Fibroblast of lung (primary cell): Measurements from ENCODE around the gene ACY1. TPM values are rescaled to one million over a fixed set of nuclear protein-coding genes. Genes with fewer than 3 reads are reported as not detected.

Source experiments
- DNase-seq, 2 donors: peaks; one replicate each; pipeline versions ENCODE4 v3.0.0 to v3.0.0-alpha.2; 2010; ENCODE audit warnings: low read depth in 2 of 2
- H2AFZ ChIP-seq: 2 replicates; pipeline ENCODE4 v1.5.1; 2012; ENCODE audit warnings: low read length, control low read depth, inconsistent platforms
- H3K27ac ChIP-seq: 2 replicates; pipeline ENCODE4 v1.5.1; 2011; ENCODE audit warnings: low read length, control low read depth; ENCODE audit not compliant: insufficient read depth
- H3K27me3 ChIP-seq: 2 replicates; pipeline ENCODE4 v1.5.1; 2011; ENCODE audit warnings: mild to moderate bottlenecking, low read length; ENCODE audit not compliant: control insufficient read depth, insufficient read depth
- H3K36me3 ChIP-seq: 2 replicates; pipeline ENCODE4 v1.5.1; 2011; ENCODE audit warnings: low read length; ENCODE audit not compliant: control insufficient read depth, insufficient read depth
- H3K4me1 ChIP-seq: 2 replicates; pipeline ENCODE4 v1.5.1; 2011; ENCODE audit warnings: low read length; ENCODE audit not compliant: control insufficient read depth, insufficient read depth; ENCODE audit errors: extremely low read depth
- H3K4me2 ChIP-seq: 2 replicates; pipeline ENCODE4 v1.5.1; 2011; ENCODE audit warnings: low read length, control low read depth; ENCODE audit not compliant: insufficient read depth; ENCODE audit errors: extremely low read depth
- H3K4me3 ChIP-seq, 4 experiments: fragments of 200-600 bp in 1 of 4; sonication (generic) in 1 of 4; replicated peaks in 1 of 4; 2 replicates each; pipeline ENCODE4 v1.5.1; 2011 to 2016; ENCODE audit warnings: low read length in 4 of 4, low read depth in 3 of 4, mild to moderate bottlenecking in 3 of 4, control low read depth in 2 of 4, inconsistent platforms in 1 of 4, mixed read lengths in 1 of 4; ENCODE audit not compliant: insufficient read depth in 1 of 4; ENCODE audit errors: control extremely low read depth in 1 of 4
- H3K79me2 ChIP-seq: 2 replicates; pipeline ENCODE4 v1.5.1; 2012; ENCODE audit warnings: mild to moderate bottlenecking, low read length, inconsistent platforms; ENCODE audit not compliant: control insufficient read depth, insufficient read depth
- H3K9ac ChIP-seq: 2 replicates; pipeline ENCODE4 v1.5.1; 2011; ENCODE audit warnings: mild to moderate bottlenecking, low read length, control low read depth; ENCODE audit not compliant: insufficient read depth
- H3K9me3 ChIP-seq: 2 replicates; pipeline ENCODE4 v1.5.1; 2012; ENCODE audit warnings: low read depth, low read length; ENCODE audit not compliant: control insufficient read depth, insufficient read depth
- H4K20me1 ChIP-seq: 2 replicates; pipeline ENCODE4 v1.5.1; 2011; ENCODE audit warnings: low read length; ENCODE audit not compliant: control insufficient read depth, insufficient read depth; ENCODE audit errors: extremely low read depth
- CTCF ChIP-seq, 2 donors: IDR thresholded peaks in 1 of 2; conservative IDR thresholded peaks in 1 of 2; 1 replicate in 1 of 2; 2 replicates in 1 of 2; pipeline ENCODE4 v1.5.1; 2011 to 2012; ENCODE audit warnings: low read length in 2 of 2, control low read depth in 1 of 2, inconsistent platforms in 1 of 2, low read depth in 1 of 2, mild to moderate bottlenecking in 1 of 2
- EZH2 ChIP-seq: IDR thresholded peaks from 2 replicates; pipeline ENCODE4 v1.5.1; 2012; ENCODE audit warnings: low read length, control low read depth, mild to moderate bottlenecking; ENCODE audit errors: missing control alignments
- polyA plus RNA-seq, 2 donors: library from polyadenylated mRNA; depleted of rRNA in 1 of 2; stranded (reverse) in 1 of 2; unstranded in 1 of 2; fragments of >200 nt; gene quantifications; 2 replicates each; pipeline ENCODE4 v1.2.1, GENCODE V29; 2011 to 2012; ENCODE audit warnings: missing spikeins in 1 of 2
- total RNA-seq: library from RNA; depleted of rRNA; stranded (reverse); fragments of >200 nt; gene quantifications from 2 replicates; pipeline ENCODE4 v1.2.1, GENCODE V29; 2014

Gene ACY1
- total and polyA plus RNA-seq, 2 donors (not counting 1 experiment from before 2014, with no cell fraction given), result 21.4 to 40.3 TPM

DNA sequence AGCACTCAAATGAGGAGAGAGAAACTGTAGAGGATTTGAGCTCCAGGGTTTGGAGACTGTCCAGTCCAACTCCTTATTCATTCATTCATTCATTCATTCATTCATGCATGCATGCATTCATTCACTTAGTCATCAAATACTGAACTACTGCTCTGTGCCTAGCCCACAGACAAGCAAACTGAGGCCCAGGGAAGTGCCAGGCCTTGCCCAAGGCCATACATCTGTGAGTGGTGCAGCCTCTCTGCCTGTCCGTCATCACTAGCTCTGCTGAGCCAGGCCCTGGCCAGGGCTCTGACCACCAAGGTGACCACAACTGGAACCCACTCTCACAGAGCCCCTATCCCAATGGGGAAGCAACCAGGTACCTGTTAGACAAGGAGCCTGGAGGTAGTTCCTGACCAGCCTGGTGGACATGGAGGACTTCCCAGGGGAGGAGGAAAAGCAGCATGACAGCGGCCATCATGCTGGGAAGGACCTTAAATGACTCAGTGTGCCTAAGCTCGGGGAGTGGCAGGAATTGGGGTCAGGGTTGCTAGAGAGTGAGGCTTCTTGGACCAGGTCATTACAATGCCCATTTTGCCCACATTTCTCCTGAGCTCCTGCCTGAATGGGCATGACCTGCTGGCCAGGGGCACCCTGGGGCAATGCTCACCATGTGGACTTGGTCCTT lies 39.9 kb downstream of the ACY1 start:
- Histone ChIP-seq H3K9ac (no peak overlapping the region), H4K20me1 (no peaks in the 10 kb centered on the region), H3K27me3 (no peaks in the 10 kb centered on the region), H3K9me3 (no peaks in the 10 kb centered on the region), H2AFZ (no peak overlapping the region), H3K4me2 (peak overlapping the region; percentile 25), H3K27ac (no peak overlapping the region), H3K36me3 (no peaks in the 10 kb centered on the region), H3K4me1 (peaks cover 13% of the 10 kb centered on the region), H3K4me3 (no peak overlapping the region), H3K79me2 (no peaks in the 10 kb centered on the region)
- no peak for TF ChIP-seq EZH2
- TF ChIP-seq CTCF (conservative IDR thresholded peaks at IDR 0.05 in 1 of 2, IDR thresholded peaks at IDR 0.05 in 1 of 2; ENCODE audit: low read depth in 1 of 2, low read length in 2 of 2), result no peak
- no peak for DNase-seq

GRCh38 chr3:52023860-52024764 lies 40.8 kb downstream of the ACY1 start:
- H3K36me3 ChIP-seq, result no peaks in the 10 kb centered on the region
- H3K27me3 ChIP-seq, result no peaks in the 10 kb centered on the region
- peaks cover 13% of the 10 kb centered on the region for H3K4me1 ChIP-seq
- no peaks in the 10 kb centered on the region for H3K9me3 ChIP-seq
- no peak overlapping the region for H3K4me2 ChIP-seq
- no peak overlapping the region for H3K9ac ChIP-seq
- no peak overlapping the region for H3K4me3 ChIP-seq
- DNase-seq, result no peak
- no peak for TF ChIP-seq EZH2
- TF ChIP-seq CTCF (conservative IDR thresholded peaks at IDR 0.05 in 1 of 2, IDR thresholded peaks at IDR 0.05 in 1 of 2; ENCODE audit: low read depth in 1 of 2, low read length in 2 of 2), result no peak
- no peaks in the 10 kb centered on the region for H4K20me1 ChIP-seq
- H3K79me2 ChIP-seq, result no peaks in the 10 kb centered on the region
- no peak overlapping the region for H2AFZ ChIP-seq
- H3K27ac ChIP-seq, result no peak overlapping the region

DNA sequence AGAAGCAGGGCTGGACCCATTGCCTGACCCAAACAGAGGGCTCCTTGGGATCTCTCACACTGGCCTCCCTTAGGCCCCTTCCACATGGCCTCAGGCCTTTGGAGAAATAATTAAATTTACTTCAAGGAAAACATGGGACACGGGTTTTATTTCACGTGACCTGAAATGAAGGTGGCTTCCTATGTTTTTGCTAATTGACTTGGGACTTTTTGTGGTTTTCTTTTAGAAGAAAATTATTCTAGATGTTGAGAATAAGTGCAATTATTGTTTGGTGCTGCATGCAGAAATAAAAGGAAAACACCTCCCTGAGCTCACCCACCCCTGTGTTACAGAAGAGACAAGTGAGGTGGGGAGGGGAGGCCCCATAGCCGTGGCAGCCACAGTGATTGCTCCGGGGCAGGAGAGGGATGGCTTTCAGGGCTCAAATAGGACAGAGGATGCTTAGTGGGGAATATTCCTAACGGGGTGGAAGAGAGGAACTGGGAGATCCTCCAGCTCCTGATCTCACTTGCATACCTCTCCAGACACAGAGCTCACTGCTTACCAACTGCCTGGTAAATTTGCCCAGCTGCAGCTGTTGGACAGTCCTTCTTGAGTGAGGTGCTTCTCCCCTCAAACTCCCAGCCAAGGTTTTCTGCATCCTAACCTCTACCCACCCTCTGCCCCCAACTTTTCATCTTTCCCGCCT lies 41.6 kb downstream of the ACY1 start:
- Histone ChIP-seq H3K36me3 (no peaks in the 10 kb centered on the region), H2AFZ (no peak overlapping the region), H3K79me2 (no peaks in the 10 kb centered on the region), H3K4me2 (no peak overlapping the region), H3K9me3 (no peaks in the 10 kb centered on the region), H3K4me1 (peaks cover 11% of the 10 kb centered on the region), H3K9ac (no peak overlapping the region), H4K20me1 (no peaks in the 10 kb centered on the region), H3K27ac (no peak overlapping the region), H3K4me3 (no peak overlapping the region), H3K27me3 (no peaks in the 10 kb centered on the region)
- TF ChIP-seq CTCF (conservative IDR thresholded peaks at IDR 0.05 in 1 of 2, IDR thresholded peaks at IDR 0.05 in 1 of 2; ENCODE audit: low read depth in 1 of 2, low read length in 2 of 2) (no peak), EZH2 (no peak)
- no peak for DNase-seq
